HG02884 (cell line): ENCODE measurements around the gene NHLH1.

ENCODE experiments used
- ATAC-seq: cut with Tn5 transposase; IDR thresholded peaks from one replicate; pipeline ENCODE4 v1.9.1; 2021; ENCODE audit warnings: mild to moderate bottlenecking, moderate library complexity; ENCODE audit not compliant: unreplicated experiment

Gene NHLH1

GRCh38 chr1:160409486-160409885 is 42.6 kb downstream of the NHLH1 start:
- ATAC-seq = no peak

- ATAC-seq = no peak
These were observed 43.6 kb downstream of the NHLH1 start for GRCh38 chr1:160410406-160411005.

- no peak for ATAC-seq
These were observed 44.6 kb downstream of the NHLH1 start for GRCh38 chr1:160411271-160412027.

- ATAC-seq = no peak
These were observed 45.1 kb downstream of the NHLH1 start for GRCh38 chr1:160412028-160412362.

GRCh38 chr1:160413716-160414115 is 46.8 kb downstream of the NHLH1 start:
- no peak for ATAC-seq

- ATAC-seq = no peak
These were observed 48.0 kb downstream of the NHLH1 start for GRCh38 chr1:160414881-160415280.

GRCh38 chr1:160415696-160416290 is 48.9 kb downstream of the NHLH1 start:
- no peak for ATAC-seq

- no peak for ATAC-seq
These were observed 49.5 kb downstream of the NHLH1 start for GRCh38 chr1:160416369-160416768.

GRCh38 chr1:160418483-160418882 is 51.6 kb downstream of the NHLH1 start:
- no peak for ATAC-seq

GRCh38 chr1:160419150-160419837 is 52.4 kb downstream of the NHLH1 start:
- ATAC-seq = no peak

GRCh38 chr1:160419838-160420169 is 52.9 kb downstream of the NHLH1 start:
- no peak for ATAC-seq

GRCh38 chr1:160420881-160421842 is 54.3 kb downstream of the NHLH1 start:
- no peak for ATAC-seq

- ATAC-seq = no peak
These were observed 55.0 kb downstream of the NHLH1 start for GRCh38 chr1:160421881-160422280.
